ENCODE results near the gene DUSP16. TPM values are rescaled to one million over a fixed set of nuclear protein-coding genes. Genes with fewer than 3 reads are reported as not detected.

DUSP16 gene
- total RNA-seq, 1 experiment from 2014 or later, result 51.9 TPM

GRCh38 chr12:12533238-12533829 lies 29.3 kb downstream of the DUSP16 start:
- ChIA-PET POLR2A (no interaction called here), CTCF (interaction anchor here (1.0 kb wide), 1 partner anchor 30 kb away, joined by 4 read pairs; no protein-coding TSS in a partner anchor)
- Mint-ChIP-seq H3K27me3 (ENCODE audit: low read depth) (no peaks in the 10 kb centered on the region), H3K4me1 (peaks cover 40% of the 10 kb centered on the region), H3K36me3 (peaks cover 6% of the 10 kb centered on the region; the same call in 1 of the 2 replicates), H3K4me3 (no peak overlapping the region), H3K9me3 (no peaks in the 10 kb centered on the region), H3K27ac (peak overlapping the region; percentile 86; the same call in 1 of the 2 replicates)
- no peak for TF ChIP-seq SP1 (CRISPR knock-in tag; conservative IDR thresholded peaks at IDR 0.05)
- TF ChIP-seq GABPB1 (CRISPR knock-in tag; IDR thresholded peaks at IDR 0.05), result no peak
- TF ChIP-seq KAT7 (CRISPR knock-in tag; IDR thresholded peaks at IDR 0.05; ENCODE audit: borderline replicate concordance), result no peak
- no peak for TF ChIP-seq MAX (CRISPR knock-in tag; IDR thresholded peaks at IDR 0.05)
- no peak for TF ChIP-seq ARID4B (CRISPR knock-in tag; IDR thresholded peaks at IDR 0.05; ENCODE audit: borderline replicate concordance)
- TF ChIP-seq ATF1 (CRISPR knock-in tag; IDR thresholded peaks at IDR 0.05), result no peak
- no peak for TF ChIP-seq ZNF121 (CRISPR knock-in tag; IDR thresholded peaks at IDR 0.05)
- DNase-seq (ENCODE audit: low spot score) (no peak), ATAC-seq (no peak; the same call in 1 of the 2 replicates)

- no peak overlapping the region for H3K4me3 Mint-ChIP-seq
- H3K36me3 Mint-ChIP-seq, result peaks cover 6% of the 10 kb centered on the region; the same call in 1 of the 2 replicates
- ChIA-PET POLR2A (interaction anchor here (0.7 kb wide), 1 partner anchor 290 kb away, joined by 3 read pairs; no protein-coding TSS in a partner anchor), CTCF (no interaction called here)
- TF ChIP-seq ZNF317 (CRISPR knock-in tag; IDR thresholded peaks at IDR 0.05; ENCODE audit: borderline replicate concordance, low read depth), result no peak
- TF ChIP-seq TEAD4 (CRISPR knock-in tag; IDR thresholded peaks at IDR 0.05), result no peak
- no peak for TF ChIP-seq CBFB (CRISPR knock-in tag; IDR thresholded peaks at IDR 0.05; ENCODE audit: low read depth)
- no peak for TF ChIP-seq ZMAT4 (CRISPR knock-in tag; IDR thresholded peaks at IDR 0.05)
- no peak for TF ChIP-seq NFE2L1 (CRISPR knock-in tag; IDR thresholded peaks at IDR 0.05)
- TF ChIP-seq HMGXB4 (CRISPR knock-in tag; IDR thresholded peaks at IDR 0.05), result no peak
- no peak for TF ChIP-seq CDX4 (CRISPR knock-in tag; IDR thresholded peaks at IDR 0.05; ENCODE audit: borderline replicate concordance)
- TF ChIP-seq USF2 (CRISPR knock-in tag; IDR thresholded peaks at IDR 0.05), result no peak
- no peak for TF ChIP-seq SOX15 (CRISPR knock-in tag; IDR thresholded peaks at IDR 0.05)
- TF ChIP-seq AR (CRISPR knock-in tag; IDR thresholded peaks at IDR 0.05), result no peak
- TF ChIP-seq ATF1 (CRISPR knock-in tag; IDR thresholded peaks at IDR 0.05), result no peak
- no peak for TF ChIP-seq RELA (CRISPR knock-in tag; IDR thresholded peaks at IDR 0.05; ENCODE audit: borderline replicate concordance)
- H3K9me3 Mint-ChIP-seq, result no peaks in the 10 kb centered on the region
- H3K27ac Mint-ChIP-seq, result no peak overlapping the region
- no peaks in the 10 kb centered on the region for H3K27me3 Mint-ChIP-seq (ENCODE audit: low read depth)
- ATAC-seq (no peak), DNase-seq (ENCODE audit: low spot score) (no peak)
- H3K4me1 Mint-ChIP-seq, result peaks cover 56% of the 10 kb centered on the region
Observed at GRCh38 chr12:12531194-12531593, 31.5 kb downstream of the DUSP16 start.

Data from WTC11 (cell line).